ENCODE measurements around the gene WBP1L.

The WBP1L gene

GRCh38 chr10:102804382-102805055 lies 60.8 kb downstream of the WBP1L start:
- in situ Hi-C loops (cut with MboI; ENCODE audit: low pct_unique_long_range_greater_than_20kb, low sequenced_read_pairs, unreplicated experiment): no loop called here
- DNase-seq (ENCODE audit: low spot score): no peak
- TF ChIP-seq CTCF (IDR thresholded peaks at IDR 0.05; ENCODE audit: extremely low read depth, insufficient read depth, missing control alignments): no peak

GRCh38 chr10:102808380-102808779 lies 64.6 kb downstream of the WBP1L start:
- TF ChIP-seq CTCF (IDR thresholded peaks at IDR 0.05; ENCODE audit: extremely low read depth, insufficient read depth, missing control alignments): no peak
- in situ Hi-C loops (cut with MboI; ENCODE audit: low pct_unique_long_range_greater_than_20kb, low sequenced_read_pairs, unreplicated experiment): no loop called here

GRCh38 chr10:102811346-102811745 lies 67.6 kb downstream of the WBP1L start:
- in situ Hi-C loops (cut with MboI; ENCODE audit: low pct_unique_long_range_greater_than_20kb, low sequenced_read_pairs, unreplicated experiment): no loop called here
- no peak for TF ChIP-seq CTCF (IDR thresholded peaks at IDR 0.05; ENCODE audit: extremely low read depth, insufficient read depth, missing control alignments)
- no peak for DNase-seq (ENCODE audit: low spot score)

More at GRCh38 chr10:102808380-102808779, 64.6 kb downstream of the WBP1L start:
- no peak for DNase-seq (ENCODE audit: low spot score)

GRCh38 chr10:102812231-102812876 lies 68.6 kb downstream of the WBP1L start:
- TF ChIP-seq CTCF (IDR thresholded peaks at IDR 0.05; ENCODE audit: extremely low read depth, insufficient read depth, missing control alignments): no peak
- no peak for DNase-seq (ENCODE audit: low spot score)
- in situ Hi-C loops (cut with MboI; ENCODE audit: low pct_unique_long_range_greater_than_20kb, low sequenced_read_pairs, unreplicated experiment): no loop called here

- DNase-seq (ENCODE audit: low spot score): no peak
- TF ChIP-seq CTCF (IDR thresholded peaks at IDR 0.05; ENCODE audit: extremely low read depth, insufficient read depth, missing control alignments): no peak
- in situ Hi-C loops (cut with MboI; ENCODE audit: low pct_unique_long_range_greater_than_20kb, low sequenced_read_pairs, unreplicated experiment): no loop called here
Measured at GRCh38 chr10:102813017-102813541, 69.3 kb downstream of the WBP1L start.

GRCh38 chr10:102813734-102814452 lies 70.1 kb downstream of the WBP1L start:
- no peak for TF ChIP-seq CTCF (IDR thresholded peaks at IDR 0.05; ENCODE audit: extremely low read depth, insufficient read depth, missing control alignments)
- DNase-seq (ENCODE audit: low spot score): no peak
- in situ Hi-C loops (cut with MboI; ENCODE audit: low pct_unique_long_range_greater_than_20kb, low sequenced_read_pairs, unreplicated experiment): no loop called here
